Measurements from ENCODE around the gene OOSP3.

DNA sequence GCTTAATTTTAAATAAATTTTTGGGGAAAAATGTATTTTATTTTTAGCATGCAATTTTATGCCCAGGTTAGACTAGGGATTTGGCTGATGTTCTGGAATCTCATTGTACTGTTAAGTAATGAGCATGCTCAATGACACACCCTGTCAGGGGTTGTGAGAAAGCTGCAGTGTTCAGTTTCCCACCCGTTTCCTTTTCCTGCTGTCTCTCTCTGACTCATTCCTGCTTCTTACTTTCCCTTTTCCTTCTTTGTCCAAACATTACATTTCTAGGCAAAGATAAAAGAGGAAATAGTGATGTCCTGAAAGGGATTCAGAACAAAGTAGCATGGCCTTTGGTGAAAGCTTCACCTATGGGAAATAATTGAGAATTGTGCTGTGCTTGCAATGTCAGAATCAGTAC, 22.7 kb downstream of the OOSP3 start:
- TF ChIP-seq, protein P1, sequence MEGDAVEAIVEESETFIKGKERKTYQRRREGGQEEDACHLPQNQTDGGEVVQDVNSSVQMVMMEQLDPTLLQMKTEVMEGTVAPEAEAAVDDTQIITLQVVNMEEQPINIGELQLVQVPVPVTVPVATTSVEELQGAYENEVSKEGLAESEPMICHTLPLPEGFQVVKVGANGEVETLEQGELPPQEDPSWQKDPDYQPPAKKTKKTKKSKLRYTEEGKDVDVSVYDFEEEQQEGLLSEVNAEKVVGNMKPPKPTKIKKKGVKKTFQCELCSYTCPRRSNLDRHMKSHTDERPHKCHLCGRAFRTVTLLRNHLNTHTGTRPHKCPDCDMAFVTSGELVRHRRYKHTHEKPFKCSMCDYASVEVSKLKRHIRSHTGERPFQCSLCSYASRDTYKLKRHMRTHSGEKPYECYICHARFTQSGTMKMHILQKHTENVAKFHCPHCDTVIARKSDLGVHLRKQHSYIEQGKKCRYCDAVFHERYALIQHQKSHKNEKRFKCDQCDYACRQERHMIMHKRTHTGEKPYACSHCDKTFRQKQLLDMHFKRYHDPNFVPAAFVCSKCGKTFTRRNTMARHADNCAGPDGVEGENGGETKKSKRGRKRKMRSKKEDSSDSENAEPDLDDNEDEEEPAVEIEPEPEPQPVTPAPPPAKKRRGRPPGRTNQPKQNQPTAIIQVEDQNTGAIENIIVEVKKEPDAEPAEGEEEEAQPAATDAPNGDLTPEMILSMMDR (IDR thresholded peaks at IDR 0.05): no peak
- TF ChIP-seq ZFX (IDR thresholded peaks at IDR 0.05; ENCODE audit: borderline replicate concordance): no peak

Measured in 22Rv1 (cell line).